SJCRH30 (cell line): Measurements from ENCODE around the gene MAMSTR. TPM values are rescaled to one million over a fixed set of nuclear protein-coding genes. Genes with fewer than 3 reads are reported as not detected.
A peak's percentile ranks its signal among the peaks of the same experiment; 100 is the strongest.
"Not testable (repeated sequence)": the region's sequence is repeated elsewhere in the genome, so short reads cannot be mapped to it uniquely, and the experiment has no call there.

Experiments used
- DNase-seq, 2 experiments: peaks; one replicate each; pipeline ENCODE4 v3.0.0-alpha.2; 2015 to 2020
- H3K27ac ChIP-seq: fragments of 250-450 bp; sonication (Bioruptor Pico); 2 replicates; pipeline ENCODE4 v1.5.1; 2020; ENCODE audit warnings: mild to moderate bottlenecking, moderate library complexity
- H3K27me3 ChIP-seq: fragments of 250-450 bp; sonication (Bioruptor Pico); 2 replicates; pipeline ENCODE4 v1.5.1; 2020; ENCODE audit warnings: mild to moderate bottlenecking, moderate library complexity
- H3K36me3 ChIP-seq: fragments of 250-450 bp; sonication (Bioruptor Pico); 2 replicates; pipeline ENCODE4 v1.5.1; 2020; ENCODE audit warnings: mild to moderate bottlenecking, moderate library complexity
- H3K4me1 ChIP-seq: fragments of 250-450 bp; sonication (Bioruptor Pico); 2 replicates; pipeline ENCODE4 v1.5.1; 2020; ENCODE audit warnings: mild to moderate bottlenecking, moderate library complexity
- H3K4me3 ChIP-seq: fragments of 250-450 bp; sonication (Bioruptor Pico); 2 replicates; pipeline ENCODE4 v1.5.1; 2020; ENCODE audit warnings: mild to moderate bottlenecking, moderate library complexity
- H3K9me3 ChIP-seq: fragments of 250-450 bp; sonication (Bioruptor Pico); replicated peaks from 2 replicates; pipeline ENCODE4 v1.5.1; 2020; ENCODE audit warnings: mild to moderate bottlenecking, moderate library complexity
- total RNA-seq: library from RNA; depleted of rRNA; stranded (reverse); fragments of >200 nt; shearing (Covaris generic); gene quantifications from 2 replicates; pipeline ENCODE4 v1.2.3, GENCODE V29; 2014; rRNA removed

Gene MAMSTR
- 19.5 and 24.5 TPM in 2 replicates for total RNA-seq

GRCh38 chr19:48719263-48720171, at the start of gene MAMSTR:
MAMSTR (minus strand) TSS chr19:48719725; CDS start chr19:48719031, 694 bp downstream.
- Histone ChIP-seq H3K9me3 (no peaks in the 10 kb centered on the region), H3K36me3 (peaks cover 16% of the 10 kb centered on the region), H3K4me3 (peak within 1 kb of the TSS; percentile 68), H3K27me3 (no peaks in the 10 kb centered on the region), H3K27ac (peak within 1 kb of the TSS; percentile 97), H3K4me1 (peaks cover under 1% of the 10 kb centered on the region; the same call in 1 of the 2 replicates)
- DNase-seq, result peak; percentile 98 to 99

- no peaks in the 10 kb centered on the region for H3K36me3 ChIP-seq
- H3K4me3 ChIP-seq, result no peak overlapping the region
- peaks cover 16% of the 10 kb centered on the region for H3K4me1 ChIP-seq
- peaks cover 5% of the 10 kb centered on the region; the same call in 1 of the 2 replicates for H3K27me3 ChIP-seq
- H3K27ac ChIP-seq, result no peak overlapping the region
- no peaks in the 10 kb centered on the region for H3K9me3 ChIP-seq
- DNase-seq, result peak in 1 of 2 experiments; percentile 49
These were observed 49.6 kb upstream of the MAMSTR start for GRCh38 chr19:48768994-48769713.

GRCh38 chr19:48768171-48768753, 48.7 kb upstream of the MAMSTR start:
- not testable (repeated sequence) for DNase-seq, H3K9me3 ChIP-seq, H3K27ac ChIP-seq, H3K27me3 ChIP-seq, H3K4me3 ChIP-seq, H3K36me3 ChIP-seq
- peaks cover 16% of the 10 kb centered on the region for H3K4me1 ChIP-seq

DNA sequence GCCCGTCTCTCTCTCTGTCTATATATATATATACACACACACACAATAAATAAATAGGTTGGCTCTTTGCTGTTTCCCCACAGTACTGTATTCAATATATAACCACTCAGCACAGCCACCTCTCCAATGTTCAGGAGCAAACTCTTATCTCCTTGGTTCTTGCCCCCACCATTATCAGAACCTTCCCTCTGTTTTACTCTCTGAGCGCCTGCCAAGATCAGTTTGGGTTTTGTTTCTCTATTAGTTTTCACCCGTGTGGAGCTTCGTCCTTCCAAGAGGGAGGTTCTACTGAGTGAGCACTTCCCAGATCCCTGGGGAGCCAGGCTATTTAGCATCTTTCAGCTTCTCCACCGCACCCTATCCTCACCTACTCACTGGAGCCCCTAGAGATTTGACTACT, 46.3 kb upstream of the MAMSTR start:
- not testable (repeated sequence) for H3K9me3 ChIP-seq, H3K4me3 ChIP-seq, DNase-seq, H3K27me3 ChIP-seq, H3K36me3 ChIP-seq, H3K27ac ChIP-seq
- peaks cover 16% of the 10 kb centered on the region for H3K4me1 ChIP-seq

DNA sequence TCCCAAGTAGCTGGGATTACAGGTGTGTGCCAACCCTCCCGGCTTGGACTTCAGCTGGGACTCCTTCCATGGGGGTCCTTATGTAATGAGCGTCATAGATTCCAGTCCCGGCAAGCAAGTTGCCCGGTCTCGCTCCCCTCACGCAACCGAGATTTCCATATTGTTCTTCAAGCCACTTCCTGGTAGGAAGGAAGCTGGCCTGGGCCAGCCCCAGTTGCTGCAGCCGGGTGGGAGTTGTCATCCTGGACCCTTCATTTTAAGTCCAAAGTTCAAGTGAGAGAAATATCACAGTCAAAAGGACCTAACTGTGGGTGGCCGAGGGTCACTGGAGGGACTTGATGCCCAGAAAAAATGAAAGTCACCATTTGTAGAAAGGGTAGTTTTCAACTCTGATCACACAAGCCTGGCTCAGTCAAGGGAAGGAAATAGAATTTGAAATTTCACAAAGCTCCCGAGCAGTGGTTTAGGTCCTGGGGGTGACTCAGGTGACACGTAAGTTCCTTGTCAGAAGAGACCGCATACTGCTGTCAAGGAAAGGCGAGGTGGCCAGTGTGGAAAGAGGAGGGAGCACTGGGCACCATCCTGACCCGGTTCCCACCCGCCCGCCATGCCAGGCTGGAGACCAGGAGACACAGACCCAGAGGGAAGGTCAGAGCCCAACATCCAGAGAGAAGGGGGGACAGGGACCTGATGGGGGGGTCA, 41.1 kb upstream of the MAMSTR start:
- H3K36me3 ChIP-seq, result no peaks in the 10 kb centered on the region
- no peak overlapping the region for H3K27ac ChIP-seq
- H3K27me3 ChIP-seq, result no peaks in the 10 kb centered on the region
- no peak for DNase-seq
- H3K4me1 ChIP-seq, result no peaks in the 10 kb centered on the region
- no peaks in the 10 kb centered on the region for H3K9me3 ChIP-seq
- H3K4me3 ChIP-seq, result no peak overlapping the region

- Histone ChIP-seq H3K36me3 (no peaks in the 10 kb centered on the region), H3K4me1 (no peaks in the 10 kb centered on the region), H3K9me3 (no peaks in the 10 kb centered on the region), H3K4me3 (no peak overlapping the region), H3K27me3 (no peaks in the 10 kb centered on the region), H3K27ac (no peak overlapping the region)
- DNase-seq, result no peak
These were observed 38.2 kb upstream of the MAMSTR start for GRCh38 chr19:48757741-48758144.

GRCh38 chr19:48757089-48757675, 37.7 kb upstream of the MAMSTR start:
- no peak for DNase-seq
- Histone ChIP-seq H3K27ac (no peak overlapping the region), H3K36me3 (no peaks in the 10 kb centered on the region), H3K4me1 (no peaks in the 10 kb centered on the region), H3K27me3 (no peaks in the 10 kb centered on the region), H3K9me3 (no peaks in the 10 kb centered on the region), H3K4me3 (no peak overlapping the region)

- no peak for DNase-seq
- no peaks in the 10 kb centered on the region for H3K9me3 ChIP-seq
- no peak overlapping the region for H3K4me3 ChIP-seq
- H3K27ac ChIP-seq, result no peak overlapping the region
- no peaks in the 10 kb centered on the region for H3K36me3 ChIP-seq
- no peaks in the 10 kb centered on the region for H3K27me3 ChIP-seq
- no peaks in the 10 kb centered on the region for H3K4me1 ChIP-seq
These were observed 37.2 kb upstream of the MAMSTR start for GRCh38 chr19:48756686-48757085.

DNA sequence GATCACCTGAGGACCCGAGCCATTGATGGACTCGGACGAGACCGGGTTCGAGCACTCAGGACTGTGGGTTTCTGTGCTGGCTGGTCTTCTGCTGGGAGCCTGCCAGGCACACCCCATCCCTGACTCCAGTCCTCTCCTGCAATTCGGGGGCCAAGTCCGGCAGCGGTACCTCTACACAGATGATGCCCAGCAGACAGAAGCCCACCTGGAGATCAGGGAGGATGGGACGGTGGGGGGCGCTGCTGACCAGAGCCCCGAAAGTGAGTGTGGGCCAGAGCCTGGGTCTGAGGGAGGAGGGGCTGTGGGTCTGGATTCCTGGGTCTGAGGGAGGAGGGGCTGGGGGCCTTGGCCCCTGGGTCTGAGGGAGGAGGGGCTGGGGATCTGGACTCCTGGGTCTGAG, 36.7 kb upstream of the MAMSTR start:
- no peaks in the 10 kb centered on the region for H3K36me3 ChIP-seq
- H3K4me1 ChIP-seq, result no peaks in the 10 kb centered on the region
- no peak overlapping the region for H3K4me3 ChIP-seq
- no peak overlapping the region for H3K27ac ChIP-seq
- H3K27me3 ChIP-seq, result no peaks in the 10 kb centered on the region
- DNase-seq, result no peak
- no peaks in the 10 kb centered on the region for H3K9me3 ChIP-seq

DNA sequence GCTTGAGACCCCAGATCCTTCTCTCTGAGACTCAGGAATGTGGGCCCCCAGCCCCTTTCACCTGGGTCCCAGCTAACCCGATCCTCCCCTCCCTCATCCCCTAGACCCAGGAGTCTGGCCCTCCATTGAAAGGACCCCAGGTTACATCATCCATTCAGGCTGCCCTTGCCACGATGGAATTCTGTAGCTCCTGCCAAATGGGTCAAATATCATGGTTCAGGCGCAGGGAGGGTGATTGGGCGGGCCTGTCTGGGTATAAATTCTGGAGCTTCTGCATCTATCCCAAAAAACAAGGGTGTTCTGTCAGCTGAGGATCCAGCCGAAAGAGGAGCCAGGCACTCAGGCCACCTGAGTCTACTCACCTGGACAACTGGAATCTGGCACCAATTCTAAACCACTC, 36.3 kb upstream of the MAMSTR start:
- Histone ChIP-seq H3K36me3 (no peaks in the 10 kb centered on the region), H3K4me3 (no peak overlapping the region), H3K27me3 (no peaks in the 10 kb centered on the region), H3K9me3 (no peaks in the 10 kb centered on the region), H3K4me1 (no peaks in the 10 kb centered on the region), H3K27ac (no peak overlapping the region)
- DNase-seq, result no peak

GRCh38 chr19:48755084-48755641, 35.6 kb upstream of the MAMSTR start, which contains the start of gene FGF21:
FGF21 (plus strand) TSS chr19:48755524; CDS start chr19:48756237, 713 bp downstream.
- Histone ChIP-seq H3K27ac (no peak within 1 kb of the TSS), H3K4me1 (no peaks in the 10 kb centered on the region), H3K27me3 (no peaks in the 10 kb centered on the region)

DNA sequence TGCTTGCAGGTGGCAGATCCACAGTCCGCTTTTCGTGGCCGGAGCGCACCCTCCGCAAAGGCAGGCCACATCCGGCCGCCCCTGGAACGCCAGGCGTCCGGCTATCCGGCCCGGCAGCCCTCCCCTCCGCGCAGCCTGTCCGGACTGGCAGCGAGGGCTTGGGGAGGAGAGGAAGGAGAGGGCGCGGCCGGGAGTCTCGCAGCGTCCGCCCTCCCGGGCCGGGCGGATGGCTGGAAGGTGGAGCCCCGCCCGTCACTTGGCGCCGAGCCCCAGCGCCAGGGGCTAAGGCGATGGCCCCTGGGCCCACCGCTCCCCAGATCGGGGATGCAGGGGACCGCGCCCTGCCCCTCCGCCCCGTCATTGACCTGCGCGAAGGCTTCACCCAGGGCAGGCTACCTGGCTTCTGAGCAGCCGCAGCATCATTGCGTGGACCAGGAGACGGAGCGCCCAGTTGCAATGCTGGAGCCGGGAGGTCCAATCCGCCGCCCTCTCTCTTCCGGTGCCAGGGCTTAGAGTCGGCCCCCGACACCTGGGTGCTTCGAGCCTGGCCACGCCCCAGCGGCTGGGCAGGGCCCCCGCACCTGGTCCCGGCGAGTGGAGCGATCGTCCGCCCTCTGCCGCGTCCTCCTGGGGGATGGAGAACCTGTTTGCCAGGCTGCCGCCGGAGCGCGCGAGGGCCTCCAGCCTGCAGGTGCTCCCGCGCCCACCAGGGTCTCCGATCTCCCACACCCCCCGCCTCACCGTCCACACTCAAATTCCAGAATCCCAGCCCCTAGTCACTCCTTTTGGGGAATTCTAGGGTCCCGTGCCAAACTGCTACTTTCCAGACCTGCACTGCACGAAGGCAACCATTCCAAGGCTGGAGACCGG, 33.2 kb upstream of the MAMSTR start, which contains the start of gene FUT1:
Gene FUT1 (minus strand): TSS at position 146 of the 870 bp plus-strand sequence. CDS start 1,360 bp downstream, outside the sequence.
- H3K27me3 ChIP-seq, result no peaks in the 10 kb centered on the region

More at GRCh38 chr19:48755084-48755641, 35.6 kb upstream of the MAMSTR start, which contains the start of gene FGF21:
- H3K4me3 ChIP-seq, result no peak within 1 kb of the TSS
- no peaks in the 10 kb centered on the region for H3K9me3 ChIP-seq
- DNase-seq, result no peak
- no peaks in the 10 kb centered on the region for H3K36me3 ChIP-seq

More for the DNA sequence above, 33.2 kb upstream of the MAMSTR start, which contains the start of gene FUT1:
- H3K4me1 ChIP-seq, result no peaks in the 10 kb centered on the region
- H3K36me3 ChIP-seq, result no peaks in the 10 kb centered on the region
- H3K27ac ChIP-seq, result no peak within 1 kb of the TSS
- DNase-seq, result no peak
- H3K4me3 ChIP-seq, result no peak within 1 kb of the TSS
- no peaks in the 10 kb centered on the region for H3K9me3 ChIP-seq
